Measurements from ENCODE around the gene ZNF329. TPM values are rescaled to one million over a fixed set of nuclear protein-coding genes. Genes with fewer than 3 reads are reported as not detected.
A peak's percentile ranks its signal among the peaks of the same experiment; 100 is the strongest.

The ZNF329 gene
- total and polyA plus RNA-seq, 2 of the 13 experiments (the other 11 are each of a cell fraction or from before 2014, with no cell fraction given) = 3.8 to 9.6 TPM

GRCh38 chr19:58154679-58155648 lies 4.4 kb upstream of the ZNF329 start (continued):
- peak; percentile 80; the same call in 1 of the 2 replicates for TF ChIP-seq ZSCAN21 (CRISPR knock-in tag; IDR thresholded peaks at IDR 0.05; ENCODE audit: borderline replicate concordance)
- TF ChIP-seq GMEB1 (CRISPR knock-in tag; IDR thresholded peaks at IDR 0.05; ENCODE audit: borderline replicate concordance) = peak; percentile 90
- TF ChIP-seq NCOA5 (CRISPR knock-in tag; IDR thresholded peaks at IDR 0.05) = no peak
- 0 out of 2 replicates have a peak, but pooled peaks have one; percentile 62 for TF ChIP-seq HIC2 (CRISPR knock-in tag; IDR thresholded peaks at IDR 0.05; ENCODE audit: low read depth)
- peak; percentile 90 for TF ChIP-seq ELF3 (CRISPR knock-in tag; IDR thresholded peaks at IDR 0.05)
- peak; percentile 62; the same call in 1 of the 2 replicates for TF ChIP-seq KMT2A (CRISPR knock-in tag; IDR thresholded peaks at IDR 0.05)
- no peak for TF ChIP-seq BCL6 (CRISPR knock-in tag; IDR thresholded peaks at IDR 0.05)
- no peak for TF ChIP-seq PRDM4 (CRISPR knock-in tag; IDR thresholded peaks at IDR 0.05; ENCODE audit: borderline replicate concordance)
- TF ChIP-seq ZNF503 (CRISPR knock-in tag; IDR thresholded peaks at IDR 0.05) = no peak
- 0 out of 2 replicates have a peak, but pooled peaks have one; percentile 10 for TF ChIP-seq FOXO1 (CRISPR knock-in tag; IDR thresholded peaks at IDR 0.05)
- TF ChIP-seq EP300 (IDR thresholded peaks at IDR 0.05; ENCODE audit: low read depth in 2 of 2, low read length in 2 of 2) = 0 out of 4 replicates have a peak, but pooled peaks of 1 of the 2 experiments have one; percentile 25
- TF ChIP-seq EP300 (CRISPR knock-in tag; IDR thresholded peaks at IDR 0.05; ENCODE audit: borderline replicate concordance) = no peak
- TF ChIP-seq SP5 (CRISPR knock-in tag; IDR thresholded peaks at IDR 0.05; ENCODE audit: borderline replicate concordance, low read depth) = no peak
- TF ChIP-seq RARA (CRISPR knock-in tag; IDR thresholded peaks at IDR 0.05) = peak; percentile 5; the same call in 1 of the 2 replicates
- TF ChIP-seq ZSCAN5A (CRISPR knock-in tag; IDR thresholded peaks at IDR 0.05; ENCODE audit: borderline replicate concordance) = peak; percentile 69; the same call in 1 of the 2 replicates
- 0 out of 2 replicates have a peak, but pooled peaks have one; percentile 37 for TF ChIP-seq ZNF34 (CRISPR knock-in tag; IDR thresholded peaks at IDR 0.05; ENCODE audit: borderline replicate concordance)
- TF ChIP-seq PTBP1 (IDR thresholded peaks at IDR 0.05; ENCODE audit: low read depth, low read length, poor library complexity, severe bottlenecking) = no peak
- TF ChIP-seq ZNF333 (CRISPR knock-in tag; IDR thresholded peaks at IDR 0.05; ENCODE audit: borderline replicate concordance) = no peak
